Lower leg skin (tissue), 4 donors: ENCODE measurements around the gene RALGDS. TPM values are rescaled to one million over a fixed set of nuclear protein-coding genes. Genes with fewer than 3 reads are reported as not detected.
"Not testable (repeated sequence)": the region's sequence is repeated elsewhere in the genome, so short reads cannot be mapped to it uniquely, and the experiment has no call there.

Experiments
- DNase-seq, 2 donors: peaks; one replicate each; pipeline ENCODE4 v3.0.0-alpha.2; 2019; ENCODE audit warnings: low spot score in 2 of 2
- H3K4me3 ChIP-seq: fragments of 200-600 bp; sonication (generic); 2 replicates; pipeline ENCODE4 v1.5.1; 2017; ENCODE audit warnings: mild to moderate bottlenecking, low read depth; ENCODE audit not compliant: poor library complexity, severe bottlenecking
- CTCF ChIP-seq, 3 donors: fragments of 450-650 bp; IDR thresholded peaks; one replicate each; pipeline ENCODE4 v1.5.1; 2016; ENCODE audit warnings: antibody characterized with exemption in 3 of 3, mild to moderate bottlenecking in 3 of 3, moderate library complexity in 2 of 3
- POLR2A ChIP-seq, 2 donors: fragments of 450-650 bp; IDR thresholded peaks; one replicate each; pipeline ENCODE4 v1.6.1; 2016 to 2017; ENCODE audit warnings: antibody characterized with exemption in 2 of 2, mild to moderate bottlenecking in 1 of 2, moderate library complexity in 1 of 2
- WGBS, 2 donors: methylation state at CpG; one replicate each; pipeline ENCODE4 v1.1.5; 2018; 5-methylcytosine and 5-hydroxymethylcytosine counted together
- intact Hi-C: fragments of 100-400 bp; cut with DNase I; formaldehyde crosslinking; loops from one replicate; pipeline ENCODE4 v1.15.0; 2023; ENCODE audit warnings: low total_unique reads
- total RNA-seq, 4 donors: library from RNA; depleted of rRNA; stranded (reverse); fragments of >200 nt; gene quantifications; one replicate each; pipeline ENCODE4 v1.1.0, GENCODE V29; 2016

The RALGDS gene
- total RNA-seq: 100 to 1,000 TPM in 3 of 4 donors, 10 to 100 TPM in 1; 95.0 to 176 (median 123) TPM

- peak; percentile 82 to 98 for DNase-seq
- intact Hi-C loops: no loop called here
- WGBS, 2 donors: 16 to 24% methylated on average over 10 to 25 of the region's 53 CpGs
- peak within 1 kb of the TSS; percentile 42 for H3K4me3 ChIP-seq
- TF ChIP-seq POLR2A (IDR thresholded peaks at IDR 0.05) (no peak), CTCF (IDR thresholded peaks at IDR 0.05) (no peak)
These were observed at the start of gene RALGDS for GRCh38 chr9:133121198-133121914. Gene RALGDS, minus strand, starts transcription at chr9:133121240. Its CDS starts 86 bp downstream, at chr9:133121154.

GRCh38 chr9:133170716-133171115, 49.7 kb upstream of the RALGDS start:
- 92 to 93% methylated on average over 11 of the region's 11 CpGs for WGBS, 2 donors
- intact Hi-C loops: no loop called here
- peak in 1 of 2 donors; percentile 39 for DNase-seq
- no peak overlapping the region for H3K4me3 ChIP-seq
- TF ChIP-seq CTCF (IDR thresholded peaks at IDR 0.05) (no peak), POLR2A (IDR thresholded peaks at IDR 0.05) (no peak)

- H3K4me3 ChIP-seq, DNase-seq, intact Hi-C loops: not testable (repeated sequence)
- 90% methylated on average over 12 of the region's 12 CpGs for WGBS, 2 donors
These were observed 48.6 kb upstream of the RALGDS start for GRCh38 chr9:133169687-133170086.

- WGBS, 2 donors: 46 to 65% methylated on average over 13 of the region's 13 CpGs
- intact Hi-C loops: no loop called here
- no peak for TF ChIP-seq POLR2A (IDR thresholded peaks at IDR 0.05)
- no peak for TF ChIP-seq CTCF (IDR thresholded peaks at IDR 0.05)
- no peak for DNase-seq
- no peak overlapping the region for H3K4me3 ChIP-seq
These were observed 48.1 kb upstream of the RALGDS start for GRCh38 chr9:133169102-133169501.

GRCh38 chr9:133168432-133168831, 47.4 kb upstream of the RALGDS start:
- WGBS, 2 donors: 79 to 80% methylated on average over 5 to 6 of the region's 6 CpGs
- TF ChIP-seq POLR2A (IDR thresholded peaks at IDR 0.05) (no peak), CTCF (IDR thresholded peaks at IDR 0.05) (no peak)
- no peak overlapping the region for H3K4me3 ChIP-seq
- no peak for DNase-seq
- intact Hi-C loops: no loop called here

- 77 to 84% methylated on average over 3 of the region's 3 CpGs for WGBS, 2 donors
- intact Hi-C loops: no loop called here
- TF ChIP-seq CTCF (IDR thresholded peaks at IDR 0.05): no peak
- no peak for TF ChIP-seq POLR2A (IDR thresholded peaks at IDR 0.05)
- no peak for DNase-seq
- H3K4me3 ChIP-seq: no peak overlapping the region
These were observed 46.7 kb upstream of the RALGDS start for GRCh38 chr9:133167769-133168168.
